Activated T-cell treated with anti-CD3 and anti-CD28 coated beads for 1 hour (primary cell): ENCODE results near the gene KIRREL3.

ENCODE experiments used
- DNase-seq: peaks from one replicate; pipeline ENCODE4 v3.0.0-alpha.2; 2020; ENCODE audit warnings: low read depth

The KIRREL3 gene

GRCh38 chr11:126436209-126436755, 564.3 kb downstream of the KIRREL3 start:
- DNase-seq, result no peak

GRCh38 chr11:126434950-126435335, 565.6 kb downstream of the KIRREL3 start:
- no peak for DNase-seq

- no peak for DNase-seq
Measured at GRCh38 chr11:126433989-126434949, 566.3 kb downstream of the KIRREL3 start.

- no peak for DNase-seq
Measured at GRCh38 chr11:126433244-126433846, 567.2 kb downstream of the KIRREL3 start.

GRCh38 chr11:126432525-126432924, 568.0 kb downstream of the KIRREL3 start:
- no peak for DNase-seq

GRCh38 chr11:126432065-126432461, 568.5 kb downstream of the KIRREL3 start:
- no peak for DNase-seq

- no peak for DNase-seq
Measured at GRCh38 chr11:126431401-126432064, 569.0 kb downstream of the KIRREL3 start.

- no peak for DNase-seq
Measured at GRCh38 chr11:126430581-126431335, 569.8 kb downstream of the KIRREL3 start.

GRCh38 chr11:126426820-126427749, 573.5 kb downstream of the KIRREL3 start:
- no peak for DNase-seq

- DNase-seq, result no peak
Measured at GRCh38 chr11:126426106-126426505, 574.5 kb downstream of the KIRREL3 start.

GRCh38 chr11:126424471-126425039, 576.0 kb downstream of the KIRREL3 start:
- DNase-seq, result no peak

GRCh38 chr11:126423743-126424142, 576.8 kb downstream of the KIRREL3 start:
- DNase-seq, result no peak

GRCh38 chr11:126423154-126423553, 577.4 kb downstream of the KIRREL3 start:
- no peak for DNase-seq

GRCh38 chr11:126422446-126422845, 578.1 kb downstream of the KIRREL3 start:
- no peak for DNase-seq

- no peak for DNase-seq
Measured at GRCh38 chr11:126421271-126421671, 579.3 kb downstream of the KIRREL3 start.

GRCh38 chr11:126420698-126421256, 579.8 kb downstream of the KIRREL3 start:
- DNase-seq, result no peak

GRCh38 chr11:126419801-126420697, 580.5 kb downstream of the KIRREL3 start:
- DNase-seq, result no peak

- no peak for DNase-seq
Measured at GRCh38 chr11:126418887-126419286, 581.7 kb downstream of the KIRREL3 start.
